GM19025 (cell line): Measurements from ENCODE around the gene LXN.

Source experiments
- ATAC-seq: cut with Tn5 transposase; IDR thresholded peaks from one replicate; pipeline ENCODE4 v1.9.1; 2021; ENCODE audit warnings: mild to moderate bottlenecking, low read depth, moderate library complexity; ENCODE audit not compliant: unreplicated experiment

The LXN gene

GRCh38 chr3:158678687-158679086 lies 6.2 kb upstream of the LXN start:
- ATAC-seq: no peak

- no peak for ATAC-seq
Measured at GRCh38 chr3:158671821-158672214, 630 bp downstream of the LXN start.

- no peak for ATAC-seq
Measured at GRCh38 chr3:158668506-158668905, 3.9 kb downstream of the LXN start.

- no peak for ATAC-seq
Measured at GRCh38 chr3:158666416-158666815, 6.0 kb downstream of the LXN start.

GRCh38 chr3:158663832-158664231 lies 8.6 kb downstream of the LXN start:
- ATAC-seq: no peak

- ATAC-seq: no peak
Measured at GRCh38 chr3:158663246-158663645, 9.2 kb downstream of the LXN start.

GRCh38 chr3:158660711-158661110 lies 11.7 kb downstream of the LXN start:
- ATAC-seq: no peak

GRCh38 chr3:158659454-158660237 lies 12.8 kb downstream of the LXN start:
- ATAC-seq: peak; percentile 57

GRCh38 chr3:158658889-158659288 lies 13.6 kb downstream of the LXN start:
- no peak for ATAC-seq

- no peak for ATAC-seq
Measured at GRCh38 chr3:158652463-158652862, 20.0 kb downstream of the LXN start.

GRCh38 chr3:158651192-158651591 lies 21.3 kb downstream of the LXN start:
- no peak for ATAC-seq

GRCh38 chr3:158649791-158650190 lies 22.7 kb downstream of the LXN start:
- no peak for ATAC-seq

- peak; percentile 97 for ATAC-seq
Measured at GRCh38 chr3:158644345-158644908, 28.0 kb downstream of the LXN start, which contains the start of gene GFM1. GFM1 (plus strand) TSS chr3:158644527; CDS start chr3:158644635, 108 bp downstream.

GRCh38 chr3:158642474-158643210 lies 29.8 kb downstream of the LXN start:
- no peak for ATAC-seq

- ATAC-seq: no peak
Measured at GRCh38 chr3:158642005-158642404, 30.4 kb downstream of the LXN start.

GRCh38 chr3:158640646-158641045 lies 31.8 kb downstream of the LXN start:
- no peak for ATAC-seq

GRCh38 chr3:158631981-158632380 lies 40.5 kb downstream of the LXN start:
- no peak for ATAC-seq

GRCh38 chr3:158625881-158626280 lies 46.6 kb downstream of the LXN start:
- no peak for ATAC-seq

- ATAC-seq: no peak
Measured at GRCh38 chr3:158617982-158618875, 54.2 kb downstream of the LXN start.
